Measurements from ENCODE around the gene CPZ.

GRCh38 chr4:8592366-8593263 is at the start of gene CPZ:
- TF ChIP-seq CTCF (IDR thresholded peaks at IDR 0.05) (no peak), EZH2phosphoT487 (IDR thresholded peaks at IDR 0.05) (no peak)
